Astrocyte (in vitro differentiated cells and primary cell): ENCODE results near the gene ATP10B. TPM values are rescaled to one million over a fixed set of nuclear protein-coding genes. Genes with fewer than 3 reads are reported as not detected.

Experiments
- DNase-seq: peaks from one replicate; pipeline ENCODE4 v3.0.0-alpha.2; 2010; ENCODE audit warnings: low read depth
- FAIRE-seq: peaks from 2 replicates; lab custom pipeline; 2011; peaks lifted over from hg19 to GRCh38; lab: Jason Lieb, UNC
- H2AFZ ChIP-seq: 2 replicates; pipeline ENCODE4 v1.6.0; 2012; ENCODE audit warnings: low read depth, low read length, inconsistent platforms
- H3K27ac ChIP-seq: 2 replicates; pipeline ENCODE4 v1.5.1; 2011; ENCODE audit warnings: low read depth, low read length, inconsistent platforms
- H3K27me3 ChIP-seq: 2 replicates; pipeline ENCODE4 v1.6.0; 2011; ENCODE audit warnings: low read length, inconsistent platforms; ENCODE audit not compliant: insufficient read depth
- H3K36me3 ChIP-seq: 2 replicates; pipeline ENCODE4 v1.5.1; 2011; ENCODE audit warnings: low read length, inconsistent platforms; ENCODE audit not compliant: insufficient read depth
- H3K4me1 ChIP-seq: 2 replicates; pipeline ENCODE4 v1.5.1; 2011; ENCODE audit warnings: low read length, inconsistent platforms; ENCODE audit not compliant: insufficient read depth
- H3K4me2 ChIP-seq: 2 replicates; pipeline ENCODE4 v1.6.0; 2012; ENCODE audit warnings: low read length, inconsistent platforms
- H3K4me3 ChIP-seq: 2 replicates; pipeline ENCODE4 v1.5.1; 2011; ENCODE audit warnings: low read depth, mild to moderate bottlenecking, low read length, inconsistent platforms; ENCODE audit not compliant: insufficient read depth
- H3K79me2 ChIP-seq: 2 replicates; pipeline ENCODE4 v1.6.0; 2012; ENCODE audit warnings: mild to moderate bottlenecking, low read length, inconsistent platforms; ENCODE audit not compliant: insufficient read depth
- H3K9ac ChIP-seq: 2 replicates; pipeline ENCODE4 v1.6.0; 2012; ENCODE audit warnings: mild to moderate bottlenecking, low read length, inconsistent platforms
- H3K9me3 ChIP-seq: 2 replicates; pipeline ENCODE4 v1.5.1; 2012; ENCODE audit warnings: low read depth, mild to moderate bottlenecking, low read length, inconsistent platforms; ENCODE audit not compliant: insufficient read depth
- H4K20me1 ChIP-seq: 2 replicates; pipeline ENCODE4 v1.6.0; 2012; ENCODE audit warnings: low read length, inconsistent platforms; ENCODE audit not compliant: insufficient read depth
- H3K27ac Mint-ChIP-seq: one replicate; pipeline ENCODE4 v1.8.0; 2021; ENCODE audit warnings: mild to moderate bottlenecking, mixed read lengths; ENCODE audit not compliant: unreplicated experiment
- H3K27me3 Mint-ChIP-seq: one replicate; pipeline ENCODE4 v1.8.0; 2021; ENCODE audit warnings: low read depth, mixed read lengths; ENCODE audit not compliant: unreplicated experiment
- H3K36me3 Mint-ChIP-seq: one replicate; pipeline ENCODE4 v1.8.0; 2021; ENCODE audit warnings: low read depth, mixed read lengths; ENCODE audit not compliant: unreplicated experiment
- H3K4me1 Mint-ChIP-seq: one replicate; pipeline ENCODE4 v1.8.0; 2021; ENCODE audit warnings: low read depth, mixed read lengths; ENCODE audit not compliant: unreplicated experiment
- H3K4me3 Mint-ChIP-seq: one replicate; pipeline ENCODE4 v1.8.0; 2021; ENCODE audit warnings: mild to moderate bottlenecking, moderate library complexity, mixed read lengths; ENCODE audit not compliant: unreplicated experiment
- H3K9me3 Mint-ChIP-seq: one replicate; pipeline ENCODE4 v1.8.0; 2021; ENCODE audit warnings: mild to moderate bottlenecking, mixed read lengths; ENCODE audit not compliant: unreplicated experiment
- CTCF ChIP-seq: IDR thresholded peaks from 2 replicates; pipeline ENCODE4 v1.5.1; 2011; ENCODE audit warnings: low read depth, mild to moderate bottlenecking, inconsistent platforms, low read length, moderate library complexity; ENCODE audit not compliant: insufficient read depth
- EZH2 ChIP-seq: IDR thresholded peaks from 2 replicates; pipeline ENCODE4 v1.6.1; 2012; ENCODE audit warnings: mild to moderate bottlenecking, low read length, inconsistent platforms; ENCODE audit not compliant: insufficient read depth
- total RNA-seq: library from RNA; stranded (reverse); gene quantifications from 2 replicates; pipeline ENCODE4 v1.2.1, GENCODE V29; 2021

Gene ATP10B
- total RNA-seq, 1 donor from 2014 or later = not detected

GRCh38 chr5:160513485-160513884 is 338.5 kb downstream of the ATP10B start:
- Mint-ChIP-seq H3K27me3 (peaks cover 9% of the 10 kb centered on the region), H3K9me3 (peaks cover 6% of the 10 kb centered on the region), H3K4me3 (no peak overlapping the region), H3K36me3 (no peaks in the 10 kb centered on the region), H3K27ac (no peak overlapping the region), H3K4me1 (peaks cover 9% of the 10 kb centered on the region)
- Histone ChIP-seq H3K9ac (no peak overlapping the region), H3K36me3 (no peaks in the 10 kb centered on the region), H4K20me1 (no peaks in the 10 kb centered on the region), H3K27me3 (no peaks in the 10 kb centered on the region), H2AFZ (no peak overlapping the region), H3K4me2 (no peak overlapping the region), H3K79me2 (no peaks in the 10 kb centered on the region), H3K4me1 (peaks cover 5% of the 10 kb centered on the region), H3K27ac (no peak overlapping the region), H3K4me3 (no peak overlapping the region), H3K9me3 (no peaks in the 10 kb centered on the region)
- no peak for DNase-seq
- FAIRE-seq = no peak
- no peak for TF ChIP-seq CTCF
- no peak for TF ChIP-seq EZH2
